Ascending aorta (tissue), 2 donors: ENCODE measurements around the gene ARIH1. TPM values are rescaled to one million over a fixed set of nuclear protein-coding genes. Genes with fewer than 3 reads are reported as not detected.

ENCODE experiments used
- DNase-seq, 2 donors: peaks; one replicate each; pipeline ENCODE4 v3.0.0-alpha.2; 2019; ENCODE audit warnings: low spot score in 2 of 2
- H3K27ac ChIP-seq, 2 donors: fragments of 200-600 bp; sonication (generic); one replicate each; pipeline ENCODE4 v1.5.1; 2016 to 2017; ENCODE audit warnings: mild to moderate bottlenecking in 1 of 2
- H3K27me3 ChIP-seq: fragments of 200-600 bp; sonication (generic); one replicate; pipeline ENCODE4 v1.5.1; 2017
- H3K36me3 ChIP-seq, 2 donors: fragments of 200-600 bp; sonication (generic); one replicate each; pipeline ENCODE4 v1.5.1; 2016
- H3K4me1 ChIP-seq, 2 donors: fragments of 200-600 bp; sonication (generic); one replicate each; pipeline ENCODE4 v1.5.1; 2016 to 2017; ENCODE audit warnings: mild to moderate bottlenecking in 1 of 2
- H3K4me3 ChIP-seq, 2 donors: fragments of 200-600 bp; sonication (generic); one replicate each; pipeline ENCODE4 v1.5.1; 2016 to 2017; ENCODE audit warnings: mild to moderate bottlenecking in 1 of 2
- H3K9me3 ChIP-seq, 2 donors: fragments of 200-600 bp; sonication (generic); one replicate each; pipeline ENCODE4 v1.5.1; 2016
- intact Hi-C: fragments of 100-400 bp; cut with DNase I; formaldehyde crosslinking; loops from one replicate; pipeline ENCODE4 v1.15.1; 2023
- total RNA-seq: library from RNA; depleted of rRNA; stranded (reverse); fragments of >200 nt; gene quantifications from one replicate; pipeline ENCODE4 v1.1.0, GENCODE V29; 2016
- TF ChIP-seq, protein P1 (sequence below), 3 experiments: fragments of 200-600 bp in 2 of 3; fragments of 450-650 bp in 1 of 3; sonication (generic) in 2 of 3; IDR thresholded peaks; one replicate each; pipeline ENCODE4 v1.5.1; 2016 to 2019; ENCODE audit warnings: antibody characterized with exemption in 3 of 3, mild to moderate bottlenecking in 1 of 3, moderate library complexity in 1 of 3

ARIH1 gene
- total RNA-seq, 1 donor from 2014 or later, result 109 TPM

DNA sequence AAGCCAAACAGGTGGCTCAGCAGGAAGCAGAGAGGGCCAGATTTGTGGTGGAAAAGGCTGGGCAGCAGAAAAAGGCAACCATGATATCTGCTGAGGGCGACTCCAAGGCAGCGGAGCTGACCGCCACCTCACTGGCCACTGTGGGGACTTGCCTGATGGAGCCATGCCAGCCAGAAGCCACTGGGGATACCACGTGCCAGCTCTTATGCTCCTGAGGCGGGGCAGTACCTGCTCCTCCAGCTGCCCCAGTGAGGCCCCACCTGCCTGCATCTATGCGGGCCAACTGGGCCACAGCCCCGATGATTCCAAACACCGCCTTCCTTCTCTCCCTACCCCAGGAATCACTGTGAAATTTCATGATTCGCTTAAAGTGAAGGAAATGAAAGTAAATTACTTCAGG lies 22.9 kb upstream of the ARIH1 start:
- intact Hi-C loops, result no loop called here
- TF ChIP-seq, protein P1, sequence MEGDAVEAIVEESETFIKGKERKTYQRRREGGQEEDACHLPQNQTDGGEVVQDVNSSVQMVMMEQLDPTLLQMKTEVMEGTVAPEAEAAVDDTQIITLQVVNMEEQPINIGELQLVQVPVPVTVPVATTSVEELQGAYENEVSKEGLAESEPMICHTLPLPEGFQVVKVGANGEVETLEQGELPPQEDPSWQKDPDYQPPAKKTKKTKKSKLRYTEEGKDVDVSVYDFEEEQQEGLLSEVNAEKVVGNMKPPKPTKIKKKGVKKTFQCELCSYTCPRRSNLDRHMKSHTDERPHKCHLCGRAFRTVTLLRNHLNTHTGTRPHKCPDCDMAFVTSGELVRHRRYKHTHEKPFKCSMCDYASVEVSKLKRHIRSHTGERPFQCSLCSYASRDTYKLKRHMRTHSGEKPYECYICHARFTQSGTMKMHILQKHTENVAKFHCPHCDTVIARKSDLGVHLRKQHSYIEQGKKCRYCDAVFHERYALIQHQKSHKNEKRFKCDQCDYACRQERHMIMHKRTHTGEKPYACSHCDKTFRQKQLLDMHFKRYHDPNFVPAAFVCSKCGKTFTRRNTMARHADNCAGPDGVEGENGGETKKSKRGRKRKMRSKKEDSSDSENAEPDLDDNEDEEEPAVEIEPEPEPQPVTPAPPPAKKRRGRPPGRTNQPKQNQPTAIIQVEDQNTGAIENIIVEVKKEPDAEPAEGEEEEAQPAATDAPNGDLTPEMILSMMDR (IDR thresholded peaks at IDR 0.05), result no peak
- DNase-seq, result no peak
- no peaks in the 10 kb centered on the region for H3K27me3 ChIP-seq
- no peaks in the 10 kb centered on the region for H3K36me3 ChIP-seq
- H3K27ac ChIP-seq, result no peak overlapping the region
- H3K9me3 ChIP-seq, result no peaks in the 10 kb centered on the region
- no peaks in the 10 kb centered on the region for H3K4me1 ChIP-seq
- no peak overlapping the region for H3K4me3 ChIP-seq

DNA sequence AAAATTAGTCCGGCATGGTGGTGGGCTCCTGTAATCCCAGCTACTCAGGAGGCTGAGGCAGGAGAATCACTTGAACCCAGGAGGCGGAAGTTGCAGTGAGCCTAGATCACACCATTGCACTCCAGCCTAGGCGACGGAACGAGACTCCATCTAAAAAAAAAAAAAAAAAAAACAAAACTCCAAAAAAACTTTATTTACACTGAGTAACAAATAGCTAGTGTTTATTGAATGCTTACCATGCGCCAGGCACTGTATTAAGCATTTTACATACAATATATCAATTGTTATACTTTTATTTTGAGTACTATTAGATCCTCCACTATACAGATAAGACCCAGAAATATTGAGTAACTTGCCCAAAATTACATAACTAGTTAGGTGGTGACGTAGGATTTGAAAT lies 17.4 kb upstream of the ARIH1 start:
- Histone ChIP-seq H3K4me3 (no peak overlapping the region), H3K4me1 (no peaks in the 10 kb centered on the region), H3K27ac (no peak overlapping the region), H3K27me3 (no peaks in the 10 kb centered on the region), H3K9me3 (no peaks in the 10 kb centered on the region), H3K36me3 (no peaks in the 10 kb centered on the region)
- intact Hi-C loops, result no loop called here
- TF ChIP-seq, protein P1 (IDR thresholded peaks at IDR 0.05), result no peak
- no peak for DNase-seq

DNA sequence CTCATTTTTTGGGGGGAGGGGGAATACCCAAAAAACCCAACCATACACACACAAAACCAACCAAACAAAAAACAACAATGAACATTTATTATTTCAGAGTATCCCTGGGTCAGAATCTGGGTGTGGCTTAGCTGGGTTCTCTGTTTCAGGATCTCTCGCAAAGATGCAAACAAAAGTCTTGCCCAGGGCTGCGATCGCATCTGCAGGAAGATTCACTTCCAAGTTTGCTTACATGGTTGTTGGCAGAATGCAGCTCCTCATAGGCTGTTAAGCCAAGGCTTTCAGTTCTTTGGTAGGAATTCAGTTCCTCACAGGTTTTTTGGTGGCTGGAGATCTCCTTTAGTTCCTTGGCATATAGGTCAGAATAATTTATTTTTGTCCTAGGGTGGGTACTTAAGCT lies 13.7 kb upstream of the ARIH1 start:
- Histone ChIP-seq H3K4me1 (no peaks in the 10 kb centered on the region), H3K27ac (no peak overlapping the region), H3K4me3 (no peak overlapping the region), H3K9me3 (no peaks in the 10 kb centered on the region), H3K27me3 (no peaks in the 10 kb centered on the region), H3K36me3 (no peaks in the 10 kb centered on the region)
- no peak for DNase-seq
- TF ChIP-seq, protein P1 (IDR thresholded peaks at IDR 0.05), result no peak
- intact Hi-C loops, result no loop called here

DNA sequence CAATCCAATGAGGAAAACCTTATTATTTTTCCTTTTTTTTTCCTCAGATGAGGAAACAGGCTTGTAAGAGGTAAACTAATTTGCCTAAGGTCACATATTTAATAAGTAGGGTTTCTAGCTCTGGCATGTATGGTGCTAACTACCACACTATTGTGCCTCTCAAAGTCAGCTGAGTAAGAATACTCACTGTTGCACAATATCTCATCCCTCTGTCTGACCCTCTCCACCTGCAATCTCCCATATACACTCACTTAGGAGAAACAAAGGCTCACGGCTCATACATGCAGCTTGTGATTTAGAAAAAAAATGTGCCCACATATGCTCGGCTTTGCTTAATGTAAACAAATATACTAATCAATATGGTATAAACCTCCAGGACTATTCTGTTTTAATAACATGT lies 10.4 kb upstream of the ARIH1 start:
- intact Hi-C loops, result no loop called here
- Histone ChIP-seq H3K27me3 (no peaks in the 10 kb centered on the region), H3K36me3 (no peaks in the 10 kb centered on the region), H3K27ac (no peak overlapping the region), H3K4me3 (no peak overlapping the region), H3K4me1 (no peaks in the 10 kb centered on the region), H3K9me3 (no peaks in the 10 kb centered on the region)
- DNase-seq, result no peak
- TF ChIP-seq, protein P1 (IDR thresholded peaks at IDR 0.05), result no peak

DNA sequence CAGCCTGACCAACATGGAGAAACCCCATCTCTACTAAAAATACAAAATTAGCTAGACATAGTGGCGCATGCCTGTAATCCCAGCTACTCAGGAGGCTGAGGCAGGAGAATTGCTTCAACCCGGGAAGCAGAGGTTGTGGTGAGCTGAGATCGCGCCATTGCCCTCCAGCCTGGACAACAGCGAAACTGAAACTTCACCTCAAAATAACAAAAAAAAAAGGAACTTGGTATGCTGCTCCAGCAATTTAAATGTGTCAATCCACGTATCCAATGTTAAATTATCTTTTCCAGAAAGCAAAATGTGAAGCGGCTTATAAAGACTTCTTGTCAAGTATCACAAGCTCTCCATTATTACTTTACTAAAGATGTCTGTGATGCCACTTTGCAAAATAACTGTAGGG lies 9.9 kb upstream of the ARIH1 start:
- TF ChIP-seq, protein P1 (IDR thresholded peaks at IDR 0.05), result no peak
- no peak overlapping the region for H3K4me3 ChIP-seq
- no peaks in the 10 kb centered on the region for H3K36me3 ChIP-seq
- no peaks in the 10 kb centered on the region for H3K4me1 ChIP-seq
- DNase-seq, result no peak
- no peaks in the 10 kb centered on the region for H3K9me3 ChIP-seq
- no peak overlapping the region for H3K27ac ChIP-seq
- intact Hi-C loops, result no loop called here
- no peaks in the 10 kb centered on the region for H3K27me3 ChIP-seq

DNA sequence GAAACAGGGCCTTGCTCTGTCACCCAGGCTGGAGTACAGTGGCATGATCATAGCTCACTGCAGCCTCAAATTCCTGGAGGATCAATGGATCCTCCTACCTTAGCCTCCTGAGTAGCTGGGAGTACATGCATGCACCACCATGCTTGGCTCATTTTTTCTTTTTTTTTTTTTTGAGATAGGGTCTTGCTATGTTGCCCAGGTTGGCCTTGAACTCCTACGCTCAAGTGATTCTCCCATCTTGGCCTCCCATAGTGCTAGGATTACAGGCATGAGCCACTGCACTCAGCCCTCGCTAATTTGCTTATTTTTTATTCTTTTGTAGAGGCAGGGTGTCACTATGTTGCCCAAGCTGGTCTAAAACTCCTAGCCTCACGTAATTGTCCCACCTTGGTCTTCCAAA lies 6.0 kb upstream of the ARIH1 start:
- Histone ChIP-seq H3K27me3 (no peaks in the 10 kb centered on the region), H3K9me3 (no peaks in the 10 kb centered on the region), H3K4me1 (peaks cover 0 to 6% of the 10 kb centered on the region in 2 donors), H3K4me3 (no peak overlapping the region), H3K27ac (no peak overlapping the region), H3K36me3 (no peaks in the 10 kb centered on the region)
- DNase-seq, result no peak
- intact Hi-C loops, result no loop called here
- TF ChIP-seq, protein P1 (IDR thresholded peaks at IDR 0.05), result no peak
